ENCODE results near the gene CRYBG2.
A peak's percentile ranks its signal among the peaks of the same experiment; 100 is the strongest.
"Not testable (repeated sequence)": the region's sequence is repeated elsewhere in the genome, so short reads cannot be mapped to it uniquely, and the experiment has no call there.

The CRYBG2 gene

DNA sequence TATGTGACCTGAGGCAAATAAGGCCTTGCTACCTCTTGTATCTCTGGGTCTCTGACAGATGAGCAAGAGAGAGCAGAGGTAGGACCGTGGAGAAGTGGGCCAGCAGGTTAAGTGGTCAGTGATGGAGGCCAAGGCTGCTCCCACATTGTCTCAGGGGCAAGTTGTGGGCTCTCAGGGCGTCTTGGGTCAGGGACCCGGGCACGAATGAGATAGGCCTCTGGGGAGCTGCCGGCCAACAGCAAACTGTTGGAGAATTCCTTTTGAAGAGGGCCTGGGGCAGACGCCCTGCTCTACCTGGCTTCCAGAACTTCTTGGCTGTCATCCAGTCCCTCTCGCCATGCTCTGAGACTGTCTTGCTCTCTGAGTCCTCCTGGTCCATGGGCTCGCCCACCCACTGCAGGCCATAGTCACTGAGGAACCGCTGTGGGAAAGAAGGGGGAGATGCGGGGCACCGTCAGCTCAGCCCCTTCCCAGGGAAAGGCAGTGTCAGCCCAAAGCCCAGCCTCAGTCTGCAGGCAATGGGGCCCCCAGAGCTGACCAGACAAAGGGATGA, 59.9 kb downstream of the CRYBG2 start:
- no peak for DNase-seq (ENCODE audit: low read depth)

DNA sequence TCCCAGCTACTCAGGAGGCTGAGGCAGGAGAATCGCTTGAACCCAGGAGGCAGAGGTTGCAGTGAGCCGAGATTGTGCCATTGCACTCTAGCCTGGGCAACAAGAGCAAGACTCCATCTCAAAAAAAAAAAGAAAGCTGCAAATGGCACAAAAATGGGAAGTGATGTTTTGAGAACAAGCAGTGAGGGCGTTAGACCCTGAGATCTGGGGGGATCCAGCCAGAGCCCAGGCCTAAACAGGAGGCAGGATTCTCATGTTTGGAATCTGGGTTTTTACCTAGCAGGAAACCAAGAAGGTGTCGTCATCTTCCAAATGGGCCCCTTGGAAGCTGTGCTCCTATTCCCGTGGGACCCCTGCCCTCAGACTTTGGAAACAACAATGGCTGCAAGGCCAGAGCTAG, 61.2 kb downstream of the CRYBG2 start:
- not testable (repeated sequence) for DNase-seq (ENCODE audit: low read depth)

DNA sequence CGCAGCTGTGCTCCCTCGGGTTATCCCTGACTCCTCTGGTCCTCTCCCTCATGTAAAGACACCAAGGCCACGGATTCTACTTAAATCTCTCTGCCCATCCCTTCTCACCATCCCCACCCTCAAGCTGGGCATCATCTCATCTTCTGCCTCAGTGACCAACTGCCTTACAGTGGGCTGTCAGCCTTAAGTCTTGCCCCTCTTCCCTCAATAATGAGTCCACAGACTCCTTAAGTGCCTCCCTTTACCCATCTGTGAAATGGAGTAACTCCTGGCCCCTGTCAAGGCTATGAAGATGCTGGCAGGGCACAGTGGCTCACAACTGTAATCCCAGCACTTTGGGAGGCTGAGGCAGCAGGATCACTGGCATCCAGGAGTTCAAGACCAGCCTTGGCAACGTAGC, 62.0 kb downstream of the CRYBG2 start:
- no peak for DNase-seq (ENCODE audit: low read depth)

DNA sequence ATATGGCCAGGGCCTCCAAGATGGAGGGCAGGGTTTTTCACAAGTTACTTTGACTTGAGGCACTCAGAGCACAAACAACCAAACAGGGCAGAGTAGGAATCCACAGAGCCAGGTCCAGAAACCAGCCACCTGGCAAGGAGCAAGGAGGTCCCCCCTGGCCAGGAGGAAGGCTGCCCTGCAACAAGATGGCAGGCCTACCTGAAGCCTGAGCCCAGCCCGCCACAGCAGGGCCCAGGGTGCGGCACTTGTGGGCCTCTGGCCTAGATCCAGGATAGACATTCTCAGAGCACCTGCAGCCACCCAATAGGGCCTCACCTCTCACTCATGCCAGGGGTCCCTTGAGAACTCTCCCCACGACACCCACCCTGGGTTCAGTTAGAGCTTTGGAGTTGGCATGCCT, 62.5 kb downstream of the CRYBG2 start:
- DNase-seq (ENCODE audit: low read depth) = no peak

DNA sequence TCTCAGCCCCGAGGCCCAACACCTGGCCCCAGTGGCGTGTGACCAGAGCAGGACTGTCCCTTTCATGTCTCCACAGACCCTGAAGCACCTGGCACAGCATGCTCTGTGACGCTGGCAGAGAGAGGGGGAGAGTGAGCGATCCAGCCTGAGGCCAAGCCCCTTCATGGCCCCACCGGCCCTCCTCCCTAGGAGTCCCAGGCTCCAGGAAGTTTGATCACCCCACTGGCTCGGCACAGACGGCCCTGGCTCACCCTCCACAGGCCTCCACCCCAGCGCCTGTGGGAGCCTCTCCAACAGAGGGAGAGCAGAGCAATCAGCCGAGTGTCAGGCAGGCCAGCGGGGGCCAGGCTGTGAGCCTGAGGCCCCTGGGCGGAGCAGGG, 63.1 kb downstream of the CRYBG2 start:
- DNase-seq (ENCODE audit: low read depth) = no peak

DNA sequence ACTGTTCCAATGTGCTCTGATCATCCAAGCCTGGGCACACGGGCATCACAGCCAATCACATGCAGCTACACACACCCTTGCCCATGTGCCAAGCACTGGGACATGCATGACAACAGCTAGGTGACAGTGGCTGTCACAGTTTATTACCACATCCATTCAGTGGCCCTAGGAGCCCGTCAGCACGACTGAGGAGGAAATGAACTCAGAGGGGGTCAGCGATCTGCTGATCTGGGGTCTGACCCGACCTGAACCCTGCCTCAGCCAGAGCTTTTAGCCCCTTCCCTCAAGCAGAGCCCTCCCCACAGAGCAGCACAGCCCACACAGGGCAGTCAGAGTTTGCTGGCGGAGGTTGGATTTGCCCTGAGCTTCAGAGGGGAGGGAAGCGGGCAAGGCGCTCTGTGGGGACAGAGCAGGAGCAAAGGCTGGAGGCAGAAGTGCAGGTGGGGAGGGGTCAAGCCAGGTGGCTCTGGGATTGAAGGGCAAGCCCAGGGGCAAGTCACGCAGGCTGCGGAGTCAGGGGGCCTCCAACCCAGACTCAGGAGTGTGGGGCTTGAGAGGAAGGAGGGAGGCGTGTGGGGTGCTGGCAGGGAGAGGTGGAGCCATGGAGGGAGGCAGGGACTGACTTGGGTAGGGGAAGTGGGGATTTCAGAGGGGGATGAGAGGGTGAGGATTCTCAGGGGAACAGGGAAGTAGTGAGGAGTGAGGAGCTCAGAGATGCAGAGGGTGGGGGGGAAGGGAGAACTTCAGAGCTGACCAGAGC, 63.6 kb downstream of the CRYBG2 start:
- peak; percentile 75 for DNase-seq (ENCODE audit: low read depth)

DNA sequence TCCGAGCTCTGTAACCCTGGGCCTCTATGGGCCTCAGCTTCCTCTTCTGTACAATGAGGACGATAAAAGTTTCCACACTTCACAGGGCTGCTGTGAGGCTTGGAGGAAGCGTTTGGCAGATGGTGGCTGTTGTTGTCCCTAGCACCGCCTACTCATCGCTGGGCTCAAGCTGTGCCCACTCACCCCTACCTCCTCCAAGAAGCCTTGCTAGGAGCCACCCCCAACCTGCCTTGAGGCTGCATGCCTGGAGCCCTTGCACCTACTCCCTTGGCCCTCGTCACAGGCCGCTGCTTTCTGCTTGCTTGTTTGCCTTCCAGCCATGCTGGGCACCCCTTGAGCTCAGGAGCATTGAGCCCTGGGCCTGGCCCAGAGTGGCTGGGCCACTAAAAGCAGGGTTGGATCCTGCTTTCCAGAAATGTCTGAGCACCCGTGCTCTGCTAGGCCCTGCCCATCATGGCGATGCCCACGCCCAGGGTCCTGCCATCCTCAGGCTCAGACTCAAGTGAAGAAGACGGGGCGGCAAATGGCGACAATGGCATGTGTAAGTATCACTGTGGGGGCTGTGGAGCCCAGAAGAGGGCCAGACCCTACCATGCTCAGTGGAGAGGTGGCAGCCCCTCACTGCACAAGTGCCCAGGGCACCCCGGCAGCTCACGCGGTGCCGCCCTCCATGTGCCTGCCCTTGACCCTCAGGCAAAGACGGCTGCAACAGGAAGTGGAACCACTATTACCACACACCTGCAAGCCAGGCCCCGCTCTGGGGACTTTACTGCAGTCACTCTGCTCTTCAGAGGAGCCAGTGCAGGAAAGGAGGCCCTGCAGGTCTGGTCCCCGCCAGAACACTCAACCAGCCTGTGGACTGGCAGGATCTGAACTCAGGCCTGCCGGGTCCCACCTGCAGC, 64.5 kb downstream of the CRYBG2 start:
- DNase-seq (ENCODE audit: low read depth) = no peak

DNA sequence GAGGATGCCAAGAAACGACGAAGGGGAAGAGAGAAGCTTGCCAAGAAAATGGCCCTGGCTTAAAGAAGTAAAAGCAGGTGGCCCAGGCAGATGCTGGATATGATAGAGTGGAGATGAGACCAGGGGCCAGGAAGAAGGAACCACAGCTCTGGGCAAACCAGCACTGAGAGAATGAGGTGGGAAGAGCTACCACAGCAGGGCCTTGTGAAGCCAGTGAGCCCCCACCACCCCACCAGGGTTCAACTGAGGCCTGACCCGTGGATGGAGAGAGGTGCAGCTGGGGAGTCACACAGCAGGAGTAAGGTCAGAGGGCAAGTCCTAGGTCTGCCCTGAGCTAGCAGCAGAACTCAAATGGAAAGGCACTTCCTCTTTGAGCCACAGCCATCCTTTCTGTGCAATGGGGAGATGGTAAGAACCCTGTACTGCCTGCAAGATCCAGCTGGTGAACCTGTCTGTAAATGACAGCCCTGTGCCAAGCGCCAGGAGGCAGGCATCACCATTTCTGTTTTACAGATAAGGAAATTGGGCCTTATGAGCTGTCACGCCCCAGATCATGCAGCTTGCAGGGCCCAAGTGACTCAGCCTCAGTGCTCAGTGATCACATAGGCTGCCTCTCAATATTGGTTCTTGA, 65.5 kb downstream of the CRYBG2 start:
- no peak for DNase-seq (ENCODE audit: low read depth)

DNA sequence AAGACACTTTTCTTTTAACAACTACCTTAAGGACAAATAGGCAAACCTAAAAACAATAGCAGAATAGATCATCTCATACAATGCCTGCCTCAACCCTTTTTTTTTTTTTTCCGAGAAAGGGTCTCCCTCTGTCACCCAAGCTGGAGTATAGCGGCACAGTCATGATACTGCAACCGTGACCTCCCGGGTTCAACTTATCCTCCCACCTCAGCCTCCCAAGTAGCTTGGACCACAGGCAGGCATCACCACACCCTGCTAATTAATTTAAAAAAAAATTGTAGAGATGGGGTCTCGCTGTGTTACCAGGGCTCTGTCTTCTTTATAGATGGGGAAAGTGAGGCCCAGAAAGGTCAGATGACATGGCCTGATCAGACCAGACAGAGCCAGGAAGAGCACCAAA, 66.1 kb downstream of the CRYBG2 start:
- DNase-seq (ENCODE audit: low read depth) = no peak

DNA sequence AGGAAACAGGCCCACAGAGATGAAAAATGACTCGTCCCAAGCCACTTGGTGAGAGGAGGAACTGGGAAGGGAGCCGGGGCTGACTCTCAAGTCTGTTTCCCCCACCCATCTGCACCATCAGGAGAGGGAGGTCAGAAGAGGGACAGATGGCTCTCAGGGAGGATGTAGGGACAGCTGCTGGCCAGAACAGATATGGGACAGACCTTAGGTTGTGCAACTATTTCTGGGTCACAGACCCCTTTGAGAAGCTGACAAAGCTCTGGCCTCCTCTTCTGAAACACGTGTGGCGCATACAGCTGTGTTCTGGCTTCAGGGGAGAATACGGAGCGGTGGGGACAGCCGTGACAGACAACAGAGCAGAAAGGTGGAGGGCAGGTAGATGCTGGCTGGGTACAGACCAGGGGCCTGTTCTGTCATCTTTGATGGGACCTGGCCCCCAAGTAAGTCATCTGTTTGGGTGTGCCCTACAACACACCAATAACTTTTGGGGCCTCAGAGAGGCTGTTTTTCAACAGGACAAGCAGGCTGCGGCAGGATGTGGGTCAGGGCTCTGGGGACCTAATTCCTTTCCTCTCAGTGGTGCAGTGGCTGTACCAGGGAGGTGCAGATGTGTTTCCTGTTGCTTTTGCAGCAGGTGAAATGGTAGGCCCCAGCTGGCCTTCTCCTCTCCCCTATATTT, 66.8 kb downstream of the CRYBG2 start:
- DNase-seq (ENCODE audit: low read depth) = peak; percentile 78

DNA sequence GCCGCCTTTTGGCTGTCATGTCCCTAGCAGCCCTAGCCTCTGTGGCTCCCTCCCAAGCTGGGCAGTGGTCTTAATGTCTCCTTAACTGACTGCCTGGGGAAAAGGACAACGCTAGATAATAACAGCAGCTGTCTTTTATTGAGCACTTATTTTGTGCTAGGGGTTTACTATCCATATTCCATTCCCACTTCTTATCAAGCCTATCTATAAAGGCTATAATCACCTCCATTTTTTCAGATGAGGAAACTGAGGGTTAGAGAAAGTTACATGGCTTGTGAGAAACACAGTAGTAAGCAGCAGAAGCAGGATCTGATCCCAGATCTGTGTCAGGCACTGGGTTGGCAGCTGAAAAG, 67.9 kb downstream of the CRYBG2 start:
- no peak for DNase-seq (ENCODE audit: low read depth)

DNA sequence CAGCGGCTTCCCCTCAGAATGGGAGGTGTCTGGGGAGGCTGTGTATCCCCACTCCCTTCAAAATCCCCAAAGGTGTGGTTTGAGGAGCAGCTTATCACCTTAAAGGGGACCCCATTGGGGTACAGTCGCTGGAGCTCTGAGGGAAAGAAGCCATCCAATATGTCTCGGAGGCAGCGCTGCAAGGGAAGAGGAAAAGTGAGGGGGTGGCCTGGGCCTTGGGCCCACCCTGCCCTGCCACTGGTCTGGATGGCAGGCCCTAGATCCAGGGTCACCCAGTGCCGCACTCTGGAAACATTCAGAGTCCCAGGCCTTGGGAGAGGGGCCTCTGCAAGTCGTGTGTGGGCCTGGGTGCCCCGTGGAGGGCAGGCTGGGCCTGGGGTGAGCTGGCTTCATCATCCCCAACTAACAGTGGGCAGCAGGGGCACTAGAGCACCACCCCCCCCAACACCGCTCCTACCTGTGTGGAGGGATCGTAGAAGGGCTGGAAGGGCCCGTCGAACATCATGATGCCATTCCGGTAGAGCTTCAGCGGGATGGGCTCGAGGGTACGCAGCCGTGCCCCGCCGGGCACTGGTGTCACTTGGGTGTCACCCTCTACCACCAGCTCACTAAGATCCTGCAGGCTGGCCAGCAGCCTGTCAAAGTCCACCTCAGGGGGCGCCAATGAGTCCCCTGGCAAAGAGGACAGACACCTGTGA, 68.4 kb downstream of the CRYBG2 start:
- no peak for DNase-seq (ENCODE audit: low read depth)

DNA sequence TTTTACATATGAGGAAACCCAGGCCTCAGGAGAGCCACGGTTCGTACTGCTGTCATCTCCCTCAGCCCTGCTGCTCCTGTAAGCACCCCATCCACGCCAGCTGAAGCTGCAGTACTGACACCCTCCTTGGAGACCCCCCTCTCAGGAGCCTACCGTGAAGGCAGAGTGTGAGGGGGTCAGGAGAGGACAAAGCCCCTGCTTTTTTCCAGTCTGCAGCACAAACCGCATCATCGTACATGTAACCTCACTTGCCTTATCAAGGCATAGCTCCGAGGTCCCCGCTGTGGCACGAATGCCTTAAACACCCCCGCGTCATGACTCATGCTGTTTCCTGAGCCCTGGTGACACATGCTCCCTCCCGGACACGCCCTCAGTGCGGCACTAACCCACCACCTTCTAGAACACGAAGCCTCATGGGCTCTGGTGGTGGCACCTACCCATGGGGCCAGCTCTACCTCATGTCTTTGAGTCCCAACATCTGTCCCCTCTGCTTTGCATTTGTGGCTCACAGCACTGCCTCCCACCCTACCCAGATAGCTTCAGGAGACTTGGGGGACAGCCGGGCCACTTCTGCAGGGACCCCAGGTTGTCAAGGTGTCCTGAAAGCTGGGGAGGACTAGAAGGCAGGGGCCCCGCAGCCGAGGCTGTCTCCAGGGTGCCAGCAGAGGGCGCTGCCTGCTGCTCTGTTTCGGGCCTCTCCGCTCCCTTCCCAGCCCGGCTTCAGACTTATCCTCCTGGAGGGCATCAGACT, 69.2 kb downstream of the CRYBG2 start:
- peak; percentile 94 for DNase-seq (ENCODE audit: low read depth)

DNA sequence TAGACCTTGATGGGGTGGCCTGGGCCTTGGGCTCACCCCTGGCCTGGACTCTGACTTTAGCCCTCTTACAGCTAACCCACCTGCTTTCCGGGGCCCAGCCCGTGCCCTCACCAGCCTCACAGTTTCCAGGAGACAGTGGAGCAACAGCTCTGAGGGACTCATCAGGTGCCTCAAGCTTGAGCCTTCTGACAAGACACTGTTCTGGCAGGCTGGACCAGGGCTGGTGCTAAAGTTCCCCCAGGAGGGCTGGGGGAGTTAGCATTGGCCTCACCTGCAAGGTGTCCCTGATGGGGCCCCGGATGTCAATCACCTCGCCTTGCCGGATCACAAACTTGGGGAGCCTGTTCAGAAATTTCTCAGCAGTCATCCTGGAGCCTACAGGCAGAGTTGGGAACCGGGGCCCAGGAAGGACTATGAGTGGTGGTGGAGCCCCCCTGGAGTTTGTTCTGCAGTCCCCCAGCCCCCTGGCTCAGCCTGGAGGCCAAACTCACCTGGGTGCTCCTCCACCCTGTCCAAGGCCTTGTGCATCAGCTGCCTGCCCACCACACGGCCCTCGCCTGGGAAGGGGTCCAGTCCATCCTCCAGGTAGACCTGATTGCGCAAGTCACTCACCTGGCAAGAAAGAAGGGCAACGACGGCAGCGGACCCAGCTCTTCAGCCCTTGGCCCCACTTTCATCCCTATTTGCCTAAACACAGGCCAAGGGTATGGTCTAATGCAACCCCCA, 69.9 kb downstream of the CRYBG2 start:
- DNase-seq (ENCODE audit: low read depth) = no peak

DNA sequence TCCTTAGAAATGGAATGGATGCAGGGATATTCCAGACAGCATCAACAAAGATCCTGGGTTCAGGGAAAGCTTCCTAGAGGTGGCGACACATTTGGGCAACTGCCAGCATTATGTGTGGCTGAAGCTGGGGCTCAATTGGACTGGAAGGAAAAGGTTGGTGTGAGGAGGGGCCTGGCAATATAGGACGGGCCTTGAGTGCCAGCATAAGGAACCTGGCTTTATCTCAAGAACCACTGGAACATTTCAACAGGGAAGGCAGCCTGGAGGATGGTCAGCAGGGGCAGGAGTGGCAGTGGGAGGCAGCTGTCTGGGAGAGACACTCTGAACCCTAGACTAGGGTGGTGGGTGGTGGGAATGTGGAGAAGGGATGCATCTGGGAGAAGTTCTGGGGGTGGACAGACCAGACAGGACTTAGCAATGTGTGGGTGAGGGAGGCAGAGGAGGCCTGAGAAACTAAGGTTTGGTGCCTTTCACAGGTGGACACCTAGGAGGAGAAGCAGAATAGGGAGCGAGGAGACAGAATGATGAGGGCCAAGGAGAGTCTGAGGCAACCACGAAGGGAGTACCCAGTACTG, 70.6 kb downstream of the CRYBG2 start:
- DNase-seq (ENCODE audit: low read depth) = no peak

DNA sequence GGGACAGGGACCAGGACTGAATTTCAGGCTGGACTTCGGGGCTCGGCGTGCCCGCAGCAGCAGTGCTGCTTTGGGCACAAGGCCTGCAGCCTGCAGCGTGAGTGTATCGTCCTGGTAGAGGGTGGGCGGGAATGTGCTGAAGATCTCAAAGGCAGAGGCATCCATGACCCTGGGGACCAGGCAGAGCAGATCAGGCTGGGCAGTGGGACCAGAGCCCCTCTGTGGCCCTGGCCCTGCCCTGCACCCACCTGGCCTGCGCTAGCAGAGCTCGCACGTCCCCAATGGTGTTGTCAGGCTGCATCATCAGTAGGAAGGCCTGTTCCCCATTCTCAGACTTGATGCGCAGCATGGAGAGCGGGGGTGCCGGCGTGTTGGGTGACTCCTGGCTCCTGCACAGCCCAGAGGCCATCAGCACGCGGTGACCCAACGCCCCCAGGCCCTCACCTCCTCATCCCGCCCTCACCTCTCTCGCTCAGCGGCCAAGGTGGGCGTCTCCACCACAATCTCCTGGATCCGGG, 71.5 kb downstream of the CRYBG2 start:
- no peak for DNase-seq (ENCODE audit: low read depth)

DNA sequence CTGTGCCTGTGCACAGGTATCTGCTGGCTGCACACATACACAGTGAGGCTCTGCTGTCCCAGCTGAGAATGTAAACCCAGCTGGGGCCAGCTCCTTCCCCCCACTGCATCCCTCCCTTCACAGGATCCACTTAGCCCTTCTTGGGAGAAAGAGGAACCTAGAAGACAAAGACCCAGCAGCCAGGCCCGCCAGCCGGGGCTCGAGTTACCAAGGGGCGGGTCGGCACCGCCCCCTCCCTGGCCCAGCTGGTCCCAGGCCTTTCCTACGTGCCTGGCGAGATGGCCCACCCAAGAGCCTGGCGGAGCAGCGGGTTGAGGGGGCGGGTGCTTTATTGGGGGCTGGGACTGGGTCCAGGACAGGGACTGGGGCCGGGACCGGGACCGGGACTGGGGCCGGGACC, 72.0 kb downstream of the CRYBG2 start:
- peak; percentile 37 for DNase-seq (ENCODE audit: low read depth)

DNA sequence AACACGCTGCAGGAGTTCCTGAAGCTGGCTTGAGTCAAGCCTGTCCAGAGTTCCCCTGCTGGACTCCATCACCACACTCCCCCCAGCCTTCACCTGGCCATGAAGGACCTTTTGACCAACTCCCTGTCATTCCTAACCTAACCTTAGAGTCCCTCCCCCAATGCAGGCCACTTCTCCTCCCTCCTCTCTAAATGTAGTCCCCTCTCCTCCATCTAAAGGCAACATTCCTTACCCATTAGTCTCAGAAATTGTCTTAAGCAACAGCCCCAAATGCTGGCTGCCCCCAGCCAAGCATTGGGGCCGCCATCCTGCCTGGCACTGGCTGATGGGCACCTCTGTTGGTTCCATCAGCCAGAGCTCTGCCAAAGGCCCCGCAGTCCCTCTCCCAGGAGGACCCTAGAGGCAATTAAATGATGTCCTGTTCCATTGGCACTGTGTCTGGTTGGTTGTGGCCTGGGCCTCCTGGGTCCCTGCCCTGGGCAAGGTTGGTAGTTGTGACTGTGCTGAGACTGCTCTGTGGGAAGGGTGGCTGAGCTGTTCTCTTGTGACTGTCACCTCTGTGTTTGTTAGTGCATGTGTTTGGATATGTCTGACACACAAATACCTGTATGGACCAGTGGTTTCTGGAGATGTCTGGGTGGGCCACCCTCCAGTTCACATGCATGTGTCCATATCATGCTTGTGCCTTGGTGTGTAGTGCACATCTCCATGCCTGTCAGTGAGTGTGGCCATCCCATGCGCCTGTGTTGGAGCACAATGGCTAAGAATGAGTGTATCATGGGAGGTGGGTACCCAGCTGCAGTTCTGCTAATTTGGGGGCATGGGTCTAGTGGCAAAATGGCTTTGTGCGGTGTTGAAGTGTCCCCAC, 72.6 kb downstream of the CRYBG2 start:
- no peak for DNase-seq (ENCODE audit: low read depth)
